Activated naive CD4-positive, alpha-beta T cell treated with anti-CD3 and anti-CD28 coated beads, Interleukin-2, amount 50 U/mL, for 72 hours (primary cell): ENCODE measurements around the gene ITFG1. TPM values are rescaled to one million over a fixed set of nuclear protein-coding genes. Genes with fewer than 3 reads are reported as not detected.
"Not testable (repeated sequence)": the region's sequence is repeated elsewhere in the genome, so short reads cannot be mapped to it uniquely, and the experiment has no call there.

Experiments
- ATAC-seq, 2 donors: fragments of 150-1000 bp; cut with Tn5 transposase; 2 replicates each; pipeline ENCODE4 v1.10.0; 2021; ENCODE audit warnings: mild to moderate bottlenecking in 2 of 2, moderate library complexity in 2 of 2
- DNase-seq, 2 donors: peaks; one replicate each; pipeline ENCODE4 v3.0.0; 2021 to 2022; ENCODE audit warnings: low spot score in 2 of 2
- H3K27ac Mint-ChIP-seq, 2 donors: one replicate each; pipeline ENCODE4 v1.8.0; 2022; ENCODE audit warnings: mild to moderate bottlenecking in 2 of 2, mixed read lengths in 2 of 2
- H3K36me3 Mint-ChIP-seq, 2 donors: one replicate each; pipeline ENCODE4 v1.8.0; 2022; ENCODE audit warnings: mixed read lengths in 2 of 2
- H3K9me3 Mint-ChIP-seq, 2 donors: one replicate each; pipeline ENCODE4 v1.8.0; 2022; ENCODE audit warnings: mixed read lengths in 2 of 2
- total RNA-seq, 2 donors: library from RNA; stranded (reverse); gene quantifications; one replicate each; pipeline ENCODE4 v1.2.3, GENCODE V29; 2022

The ITFG1 gene
- total RNA-seq, 2 donors from 2014 or later, result 14.1 to 15.9 TPM

- Mint-ChIP-seq H3K36me3 (peaks cover 10 to 14% of the 10 kb centered on the region in 2 donors), H3K9me3 (no peaks in the 10 kb centered on the region), H3K27ac (no peak overlapping the region)
- no peak for DNase-seq
- ATAC-seq, result no peak
These were observed 318.4 kb downstream of the ITFG1 start for GRCh38 chr16:47142486-47142820.

GRCh38 chr16:47141773-47142485 lies 318.9 kb downstream of the ITFG1 start:
- DNase-seq, result peak; percentile 75 to 83
- H3K9me3 Mint-ChIP-seq, result no peaks in the 10 kb centered on the region
- ATAC-seq, result peak; percentile 74 to 79
- H3K36me3 Mint-ChIP-seq, result peaks cover 10 to 14% of the 10 kb centered on the region in 2 donors
- H3K27ac Mint-ChIP-seq, result peak overlapping the region in 1 of 2 donors; percentile 56

GRCh38 chr16:47140686-47141085 lies 320.2 kb downstream of the ITFG1 start:
- ATAC-seq, result no peak
- no peak for DNase-seq
- H3K9me3 Mint-ChIP-seq, result no peaks in the 10 kb centered on the region
- no peak overlapping the region for H3K27ac Mint-ChIP-seq
- peaks cover 10 to 14% of the 10 kb centered on the region in 2 donors for H3K36me3 Mint-ChIP-seq

GRCh38 chr16:47139561-47140185 lies 321.2 kb downstream of the ITFG1 start:
- ATAC-seq (no peak), DNase-seq (no peak)
- Mint-ChIP-seq H3K36me3 (peaks cover 10 to 11% of the 10 kb centered on the region in 2 donors), H3K27ac (no peak overlapping the region), H3K9me3 (no peaks in the 10 kb centered on the region)

GRCh38 chr16:47137925-47138324 lies 322.9 kb downstream of the ITFG1 start:
- H3K9me3 Mint-ChIP-seq, ATAC-seq, H3K36me3 Mint-ChIP-seq, H3K27ac Mint-ChIP-seq, DNase-seq: not testable (repeated sequence)

- DNase-seq (no peak), ATAC-seq (peak; percentile 34 to 61)
These were observed 324.6 kb downstream of the ITFG1 start for GRCh38 chr16:47136099-47136842.

GRCh38 chr16:47134550-47134949 lies 326.3 kb downstream of the ITFG1 start:
- no peaks in the 10 kb centered on the region for H3K9me3 Mint-ChIP-seq
- no peak for ATAC-seq
- peaks cover 0 to 14% of the 10 kb centered on the region in 2 donors for H3K36me3 Mint-ChIP-seq
- no peak for DNase-seq
- H3K27ac Mint-ChIP-seq, result no peak overlapping the region

More at GRCh38 chr16:47136099-47136842, 324.6 kb downstream of the ITFG1 start:
- H3K9me3 Mint-ChIP-seq, result no peaks in the 10 kb centered on the region
- no peak overlapping the region for H3K27ac Mint-ChIP-seq
- H3K36me3 Mint-ChIP-seq, result peaks cover 0 to 10% of the 10 kb centered on the region in 2 donors

GRCh38 chr16:47132308-47132707 lies 328.6 kb downstream of the ITFG1 start:
- Mint-ChIP-seq H3K27ac (no peak overlapping the region), H3K36me3 (peaks cover 0 to 5% of the 10 kb centered on the region in 2 donors), H3K9me3 (no peaks in the 10 kb centered on the region)
- ATAC-seq (no peak), DNase-seq (no peak)

GRCh38 chr16:47129755-47130435 lies 331.0 kb downstream of the ITFG1 start:
- DNase-seq, result no peak
- Mint-ChIP-seq H3K36me3 (peaks cover 0 to 5% of the 10 kb centered on the region in 2 donors), H3K9me3 (no peaks in the 10 kb centered on the region), H3K27ac (peak overlapping the region in 1 of 2 donors; percentile 63)
- ATAC-seq, result peak in 1 of 2 donors; percentile 56

- H3K27ac Mint-ChIP-seq, result no peak overlapping the region
These were observed 333.3 kb downstream of the ITFG1 start for GRCh38 chr16:47127541-47127940.

GRCh38 chr16:47125757-47126156 lies 335.1 kb downstream of the ITFG1 start:
- Mint-ChIP-seq H3K36me3 (peaks cover 0 to 9% of the 10 kb centered on the region in 2 donors), H3K27ac (no peak overlapping the region), H3K9me3 (no peaks in the 10 kb centered on the region)
- no peak for ATAC-seq
- no peak for DNase-seq

More at GRCh38 chr16:47127541-47127940, 333.3 kb downstream of the ITFG1 start:
- H3K36me3 Mint-ChIP-seq, result peaks cover 0 to 7% of the 10 kb centered on the region in 2 donors
- ATAC-seq (no peak), DNase-seq (no peak)
- no peaks in the 10 kb centered on the region for H3K9me3 Mint-ChIP-seq

- DNase-seq, result no peak
- Mint-ChIP-seq H3K9me3 (no peaks in the 10 kb centered on the region), H3K27ac (no peak overlapping the region), H3K36me3 (peaks cover 0 to 27% of the 10 kb centered on the region in 2 donors)
- peak in 1 of 2 donors; percentile 47 for ATAC-seq
These were observed 347.7 kb downstream of the ITFG1 start for GRCh38 chr16:47113130-47113529.

GRCh38 chr16:47110939-47111338 lies 349.9 kb downstream of the ITFG1 start:
- Mint-ChIP-seq H3K9me3 (no peaks in the 10 kb centered on the region), H3K27ac (no peak overlapping the region), H3K36me3 (peaks cover 0 to 19% of the 10 kb centered on the region in 2 donors)
- ATAC-seq (no peak), DNase-seq (no peak)

- no peak for DNase-seq
- Mint-ChIP-seq H3K9me3 (peaks cover 0 to 4% of the 10 kb centered on the region in 2 donors), H3K36me3 (peaks cover 0 to 18% of the 10 kb centered on the region in 2 donors), H3K27ac (no peak overlapping the region)
- no peak for ATAC-seq
These were observed 351.5 kb downstream of the ITFG1 start for GRCh38 chr16:47109361-47109760.
